DND-41 (cell line): ENCODE data around the gene FGF11.

ENCODE experiments used
- EZH2 ChIP-seq: IDR thresholded peaks from 3 replicates; pipeline ENCODE4 v1.6.1; 2012; ENCODE audit warnings: borderline replicate concordance, low read depth, mild to moderate bottlenecking, moderate library complexity, low read length, inconsistent platforms; ENCODE audit not compliant: severe bottlenecking
- TF ChIP-seq, protein P1 (sequence below): IDR thresholded peaks from 2 replicates; pipeline ENCODE4 v1.5.1; 2012; ENCODE audit warnings: borderline replicate concordance, low read length, moderate library complexity, mild to moderate bottlenecking; ENCODE audit not compliant: poor library complexity, severe bottlenecking; ENCODE audit errors: extremely low read depth

DNA sequence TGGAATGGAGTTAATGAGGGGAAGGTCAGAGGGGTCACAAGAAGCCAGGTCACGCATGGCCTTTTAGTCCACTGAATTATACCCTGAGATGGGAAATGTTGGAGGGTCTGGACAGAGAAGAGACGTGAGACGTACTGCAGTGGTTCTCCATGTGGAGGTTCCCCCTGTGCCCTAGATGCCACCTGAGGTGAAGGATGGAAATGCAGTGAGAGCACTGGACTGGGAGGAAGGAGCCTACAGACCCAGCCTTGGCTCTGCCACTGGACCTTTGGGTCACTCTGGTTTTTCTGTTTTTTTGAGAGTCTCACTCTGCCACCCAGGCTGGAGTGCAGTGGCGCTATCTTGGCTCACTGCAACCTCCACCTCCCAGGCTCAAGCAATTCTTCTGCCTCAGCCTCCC is 43.2 kb upstream of the FGF11 start:
- TF ChIP-seq, protein P1, sequence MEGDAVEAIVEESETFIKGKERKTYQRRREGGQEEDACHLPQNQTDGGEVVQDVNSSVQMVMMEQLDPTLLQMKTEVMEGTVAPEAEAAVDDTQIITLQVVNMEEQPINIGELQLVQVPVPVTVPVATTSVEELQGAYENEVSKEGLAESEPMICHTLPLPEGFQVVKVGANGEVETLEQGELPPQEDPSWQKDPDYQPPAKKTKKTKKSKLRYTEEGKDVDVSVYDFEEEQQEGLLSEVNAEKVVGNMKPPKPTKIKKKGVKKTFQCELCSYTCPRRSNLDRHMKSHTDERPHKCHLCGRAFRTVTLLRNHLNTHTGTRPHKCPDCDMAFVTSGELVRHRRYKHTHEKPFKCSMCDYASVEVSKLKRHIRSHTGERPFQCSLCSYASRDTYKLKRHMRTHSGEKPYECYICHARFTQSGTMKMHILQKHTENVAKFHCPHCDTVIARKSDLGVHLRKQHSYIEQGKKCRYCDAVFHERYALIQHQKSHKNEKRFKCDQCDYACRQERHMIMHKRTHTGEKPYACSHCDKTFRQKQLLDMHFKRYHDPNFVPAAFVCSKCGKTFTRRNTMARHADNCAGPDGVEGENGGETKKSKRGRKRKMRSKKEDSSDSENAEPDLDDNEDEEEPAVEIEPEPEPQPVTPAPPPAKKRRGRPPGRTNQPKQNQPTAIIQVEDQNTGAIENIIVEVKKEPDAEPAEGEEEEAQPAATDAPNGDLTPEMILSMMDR = no peak
- TF ChIP-seq EZH2 = no peak
